ENCODE results near the gene STK32C.
A peak's percentile ranks its signal among the peaks of the same experiment; 100 is the strongest.
"Not testable (repeated sequence)": the region's sequence is repeated elsewhere in the genome, so short reads cannot be mapped to it uniquely, and the experiment has no call there.

The STK32C gene

GRCh38 chr10:132316133-132316532, 8.4 kb upstream of the STK32C start:
- DNase-seq, result no peak

GRCh38 chr10:132314881-132315280, 7.1 kb upstream of the STK32C start:
- not testable (repeated sequence) for DNase-seq

- DNase-seq, result no peak
Observed at GRCh38 chr10:132314336-132314735, 6.6 kb upstream of the STK32C start.

- DNase-seq, result no peak
Observed at GRCh38 chr10:132313865-132314264, 6.1 kb upstream of the STK32C start.

GRCh38 chr10:132313305-132313704, 5.6 kb upstream of the STK32C start:
- no peak for DNase-seq

- no peak for DNase-seq
Observed at GRCh38 chr10:132311338-132311939, 3.7 kb upstream of the STK32C start.

GRCh38 chr10:132310701-132311337, 3.1 kb upstream of the STK32C start:
- DNase-seq, result peak; percentile 26

- peak; percentile 25 for DNase-seq
Observed at GRCh38 chr10:132309879-132310591, 2.3 kb upstream of the STK32C start.

GRCh38 chr10:132309471-132309865, 1.7 kb upstream of the STK32C start:
- no peak for DNase-seq

- DNase-seq, result no peak
Observed at GRCh38 chr10:132308587-132309470, 1.1 kb upstream of the STK32C start.

- peak; percentile 49 for DNase-seq
Observed at GRCh38 chr10:132306864-132307751, 642 bp downstream of the STK32C start.

GRCh38 chr10:132306343-132306685, 1.4 kb downstream of the STK32C start:
- DNase-seq, result peak; percentile 22

- DNase-seq, result peak; percentile 24
Observed at GRCh38 chr10:132305654-132306342, 2.0 kb downstream of the STK32C start.

GRCh38 chr10:132304756-132305509, 2.8 kb downstream of the STK32C start:
- peak; percentile 25 for DNase-seq

GRCh38 chr10:132303361-132304115, 4.2 kb downstream of the STK32C start:
- peak; percentile 9 for DNase-seq

- peak; percentile 21 for DNase-seq
Observed at GRCh38 chr10:132302421-132303310, 5.1 kb downstream of the STK32C start.

- peak; percentile 26 for DNase-seq
Observed at GRCh38 chr10:132301371-132302330, 6.1 kb downstream of the STK32C start.

GRCh38 chr10:132300582-132300981, 7.2 kb downstream of the STK32C start:
- peak; percentile 17 for DNase-seq
